ENCODE data around the gene MAP3K14. TPM values are rescaled to one million over a fixed set of nuclear protein-coding genes. Genes with fewer than 3 reads are reported as not detected.

The MAP3K14 gene
- total and polyA plus RNA-seq, 2 donors (not counting 1 experiment from before 2014, with no cell fraction given): 3.6 to 5.2 TPM

DNA sequence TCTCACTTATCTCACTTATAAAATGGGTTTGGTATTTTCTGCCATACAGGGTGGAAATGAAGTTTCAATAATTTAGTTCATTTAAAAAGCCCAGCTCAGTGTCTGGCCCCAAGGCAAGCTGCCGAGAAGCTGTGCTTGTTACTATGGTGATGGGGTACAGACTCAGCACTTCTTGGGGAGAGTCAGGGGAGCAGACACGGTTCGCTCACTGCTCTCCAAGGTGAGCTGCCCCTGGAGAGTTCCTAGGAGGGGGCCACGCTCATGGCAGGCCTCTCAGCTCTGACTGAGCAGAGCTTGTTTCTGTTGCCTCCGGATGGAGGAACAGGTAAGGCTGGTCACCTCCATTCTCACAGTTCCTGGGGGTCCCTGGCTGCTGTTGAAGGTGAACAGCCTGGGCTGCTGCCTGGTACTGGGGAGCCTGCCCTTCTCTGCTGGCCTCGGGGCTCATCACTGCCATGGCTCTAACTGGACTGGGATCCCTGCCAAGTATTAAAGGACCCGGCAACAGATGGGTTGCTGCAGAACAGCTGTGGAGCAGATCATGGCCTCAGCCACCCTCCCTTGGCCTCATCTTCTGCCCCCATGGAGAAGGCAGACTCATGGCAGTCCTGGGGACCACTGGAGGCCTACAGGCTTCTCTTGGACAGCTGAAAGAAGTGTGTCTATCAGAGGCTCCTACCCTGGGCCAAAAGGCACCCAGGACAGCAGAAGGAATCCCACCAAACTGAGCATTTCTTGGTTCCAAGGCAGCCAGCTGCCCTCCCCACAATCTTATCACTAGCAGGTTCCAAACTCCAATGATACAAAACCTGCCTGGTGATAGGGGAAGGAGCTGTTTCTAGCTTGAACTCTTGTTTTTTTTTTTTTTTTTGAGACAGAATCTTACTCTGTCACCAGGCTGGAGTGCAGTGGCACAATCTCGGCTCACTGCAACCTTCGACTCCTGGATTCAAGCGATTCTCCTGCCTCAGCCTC is 29.0 kb downstream of the MAP3K14 start:
- H4K20me1 ChIP-seq (ENCODE audit: control insufficient read depth, extremely low read depth, insufficient read depth, low read length): no peaks in the 10 kb centered on the region
- no peaks in the 10 kb centered on the region for H3K9me3 ChIP-seq (ENCODE audit: control insufficient read depth, insufficient read depth, low read depth, low read length)
- H3K27ac ChIP-seq (ENCODE audit: insufficient read depth, low read length): no peak overlapping the region
- peaks cover 10% of the 10 kb centered on the region for H3K4me1 ChIP-seq (ENCODE audit: control insufficient read depth, extremely low read depth, insufficient read depth, low read length)
- TF ChIP-seq, protein P1, sequence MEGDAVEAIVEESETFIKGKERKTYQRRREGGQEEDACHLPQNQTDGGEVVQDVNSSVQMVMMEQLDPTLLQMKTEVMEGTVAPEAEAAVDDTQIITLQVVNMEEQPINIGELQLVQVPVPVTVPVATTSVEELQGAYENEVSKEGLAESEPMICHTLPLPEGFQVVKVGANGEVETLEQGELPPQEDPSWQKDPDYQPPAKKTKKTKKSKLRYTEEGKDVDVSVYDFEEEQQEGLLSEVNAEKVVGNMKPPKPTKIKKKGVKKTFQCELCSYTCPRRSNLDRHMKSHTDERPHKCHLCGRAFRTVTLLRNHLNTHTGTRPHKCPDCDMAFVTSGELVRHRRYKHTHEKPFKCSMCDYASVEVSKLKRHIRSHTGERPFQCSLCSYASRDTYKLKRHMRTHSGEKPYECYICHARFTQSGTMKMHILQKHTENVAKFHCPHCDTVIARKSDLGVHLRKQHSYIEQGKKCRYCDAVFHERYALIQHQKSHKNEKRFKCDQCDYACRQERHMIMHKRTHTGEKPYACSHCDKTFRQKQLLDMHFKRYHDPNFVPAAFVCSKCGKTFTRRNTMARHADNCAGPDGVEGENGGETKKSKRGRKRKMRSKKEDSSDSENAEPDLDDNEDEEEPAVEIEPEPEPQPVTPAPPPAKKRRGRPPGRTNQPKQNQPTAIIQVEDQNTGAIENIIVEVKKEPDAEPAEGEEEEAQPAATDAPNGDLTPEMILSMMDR (conservative IDR thresholded peaks at IDR 0.05 in 1 of 2, IDR thresholded peaks at IDR 0.05 in 1 of 2; ENCODE audit: low read depth in 1 of 2, low read length in 2 of 2): no peak
- TF ChIP-seq EZH2 (IDR thresholded peaks at IDR 0.05; ENCODE audit: low read length, missing control alignments): no peak
- no peak overlapping the region for H3K4me2 ChIP-seq (ENCODE audit: extremely low read depth, insufficient read depth, low read length)
- no peak for DNase-seq (ENCODE audit: low read depth in 2 of 2)
- peaks cover 34% of the 10 kb centered on the region for H3K36me3 ChIP-seq (ENCODE audit: control insufficient read depth, insufficient read depth, low read length)
- no peak overlapping the region for H3K4me3 ChIP-seq (replicated peaks in 1 of 4; ENCODE audit: control extremely low read depth in 1 of 4, insufficient read depth in 1 of 4, low read depth in 3 of 4, low read length in 4 of 4)
- H3K9ac ChIP-seq (ENCODE audit: insufficient read depth, low read length): no peak overlapping the region
- no peak overlapping the region for H2AFZ ChIP-seq (ENCODE audit: low read length)
- H3K27me3 ChIP-seq (ENCODE audit: control insufficient read depth, insufficient read depth, low read length): no peaks in the 10 kb centered on the region
- H3K79me2 ChIP-seq (ENCODE audit: control insufficient read depth, insufficient read depth, low read length): peaks cover 11% of the 10 kb centered on the region

DNA sequence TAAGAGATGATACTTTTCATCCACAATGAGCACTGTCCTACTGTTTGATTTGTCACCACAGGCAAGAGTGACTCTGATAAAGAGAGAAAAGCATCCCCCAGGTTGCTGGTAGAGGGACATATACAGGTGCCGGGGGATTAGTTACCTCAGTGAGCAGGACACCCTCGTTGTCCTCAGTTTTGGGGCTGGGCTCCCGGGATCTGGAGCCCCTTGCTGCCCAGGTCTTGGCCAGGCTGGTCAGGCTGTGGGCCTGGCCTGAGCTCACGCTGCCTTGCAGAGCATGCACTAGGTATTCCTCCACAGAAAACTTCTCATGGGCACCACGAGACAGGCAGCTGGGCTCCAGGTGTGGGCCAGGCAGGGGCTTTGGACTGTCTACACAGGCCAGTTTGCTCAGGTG is 30.5 kb downstream of the MAP3K14 start:
- Histone ChIP-seq H3K9me3 (ENCODE audit: control insufficient read depth, insufficient read depth, low read depth, low read length) (no peaks in the 10 kb centered on the region), H3K27ac (ENCODE audit: insufficient read depth, low read length) (no peak overlapping the region), H3K4me3 (replicated peaks in 1 of 4; ENCODE audit: control extremely low read depth in 1 of 4, insufficient read depth in 1 of 4, low read depth in 3 of 4, low read length in 4 of 4) (no peak overlapping the region), H3K79me2 (ENCODE audit: control insufficient read depth, insufficient read depth, low read length) (peaks cover 5% of the 10 kb centered on the region), H3K4me1 (ENCODE audit: control insufficient read depth, extremely low read depth, insufficient read depth, low read length) (peaks cover 9% of the 10 kb centered on the region), H4K20me1 (ENCODE audit: control insufficient read depth, extremely low read depth, insufficient read depth, low read length) (no peaks in the 10 kb centered on the region), H3K9ac (ENCODE audit: insufficient read depth, low read length) (no peak overlapping the region), H3K4me2 (ENCODE audit: extremely low read depth, insufficient read depth, low read length) (no peak overlapping the region), H3K27me3 (ENCODE audit: control insufficient read depth, insufficient read depth, low read length) (no peaks in the 10 kb centered on the region), H2AFZ (ENCODE audit: low read length) (no peak overlapping the region), H3K36me3 (ENCODE audit: control insufficient read depth, insufficient read depth, low read length) (peaks cover 36% of the 10 kb centered on the region)
- TF ChIP-seq EZH2 (IDR thresholded peaks at IDR 0.05; ENCODE audit: low read length, missing control alignments): no peak
- TF ChIP-seq, protein P1 (conservative IDR thresholded peaks at IDR 0.05 in 1 of 2, IDR thresholded peaks at IDR 0.05 in 1 of 2; ENCODE audit: low read depth in 1 of 2, low read length in 2 of 2): no peak
- no peak for DNase-seq (ENCODE audit: low read depth in 2 of 2)

DNA sequence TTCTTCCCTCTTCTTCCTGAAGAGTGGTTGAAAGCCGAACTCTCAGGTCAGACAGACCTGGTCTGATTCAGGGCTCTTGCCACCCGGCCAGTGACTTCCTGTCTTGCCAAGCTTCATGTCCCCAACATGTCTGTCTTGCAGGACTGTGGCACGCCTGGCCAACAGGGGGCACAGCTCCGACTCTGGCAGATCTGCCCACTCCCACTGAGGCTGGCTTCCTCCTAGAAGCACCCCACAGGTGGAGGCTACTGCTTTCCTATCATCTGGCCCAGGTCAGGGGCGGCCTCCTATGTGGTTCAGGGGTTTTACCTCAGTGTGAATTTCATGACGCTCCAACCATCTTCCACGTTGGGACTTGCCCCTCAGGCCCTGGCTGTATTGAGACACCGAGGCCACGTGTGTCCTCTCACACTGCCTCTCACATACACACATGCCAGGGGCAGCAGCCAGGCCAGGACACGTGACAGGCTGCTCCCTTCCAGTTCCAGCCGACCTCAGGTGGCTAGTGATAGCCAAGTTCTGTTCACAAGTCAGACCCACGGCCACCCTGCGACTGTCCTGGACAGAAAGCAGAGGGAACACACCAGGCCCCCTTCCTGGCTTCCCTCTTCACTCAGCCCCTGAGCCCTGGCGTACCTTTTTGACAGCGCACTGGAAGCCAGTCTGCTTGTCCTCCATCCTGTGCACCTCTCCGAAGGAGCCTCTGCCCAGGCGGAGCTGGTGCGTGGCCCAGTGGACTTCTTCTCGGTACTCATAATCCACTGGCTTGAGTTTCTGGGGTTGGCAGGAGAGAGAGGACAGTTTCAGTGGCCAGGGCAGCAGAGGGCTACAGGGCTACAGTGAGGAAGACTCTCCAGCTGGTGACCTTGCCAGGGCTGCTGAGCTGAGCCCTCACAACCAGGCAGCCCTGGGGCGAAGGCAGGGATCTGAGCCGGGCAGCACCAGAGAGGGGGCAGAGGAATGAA is 32.4 kb downstream of the MAP3K14 start:
- H3K27me3 ChIP-seq (ENCODE audit: control insufficient read depth, insufficient read depth, low read length): no peaks in the 10 kb centered on the region
- no peaks in the 10 kb centered on the region for H3K9me3 ChIP-seq (ENCODE audit: control insufficient read depth, insufficient read depth, low read depth, low read length)
- H3K4me1 ChIP-seq (ENCODE audit: control insufficient read depth, extremely low read depth, insufficient read depth, low read length): peaks cover 9% of the 10 kb centered on the region
- H3K36me3 ChIP-seq (ENCODE audit: control insufficient read depth, insufficient read depth, low read length): peaks cover 30% of the 10 kb centered on the region
- H3K79me2 ChIP-seq (ENCODE audit: control insufficient read depth, insufficient read depth, low read length): no peaks in the 10 kb centered on the region
- no peak overlapping the region for H3K4me3 ChIP-seq (replicated peaks in 1 of 4; ENCODE audit: control extremely low read depth in 1 of 4, insufficient read depth in 1 of 4, low read depth in 3 of 4, low read length in 4 of 4)
- DNase-seq (ENCODE audit: low read depth in 2 of 2): no peak
- H2AFZ ChIP-seq (ENCODE audit: low read length): no peak overlapping the region
- H4K20me1 ChIP-seq (ENCODE audit: control insufficient read depth, extremely low read depth, insufficient read depth, low read length): no peaks in the 10 kb centered on the region
- no peak overlapping the region for H3K4me2 ChIP-seq (ENCODE audit: extremely low read depth, insufficient read depth, low read length)
- TF ChIP-seq, protein P1 (conservative IDR thresholded peaks at IDR 0.05 in 1 of 2, IDR thresholded peaks at IDR 0.05 in 1 of 2; ENCODE audit: low read depth in 1 of 2, low read length in 2 of 2): peak in 1 of 2 donors; percentile 31
- no peak for TF ChIP-seq EZH2 (IDR thresholded peaks at IDR 0.05; ENCODE audit: low read length, missing control alignments)
- H3K27ac ChIP-seq (ENCODE audit: insufficient read depth, low read length): no peak overlapping the region
- H3K9ac ChIP-seq (ENCODE audit: insufficient read depth, low read length): no peak overlapping the region
